Pulmonary artery endothelial cell (primary cell): Measurements from ENCODE around the gene TIAM1. TPM values are rescaled to one million over a fixed set of nuclear protein-coding genes. Genes with fewer than 3 reads are reported as not detected.

Source experiments
- DNase-seq: peaks from one replicate; pipeline ENCODE4 v3.0.0-alpha.2; 2011; ENCODE audit warnings: low read depth, low spot score
- total RNA-seq: library from RNA; depleted of rRNA; stranded (reverse); fragments of >200 nt; gene quantifications from 2 replicates; pipeline ENCODE4 v1.2.3, GENCODE V29; 2014

TIAM1 gene
- total RNA-seq, 1 donor from 2014 or later = under 0.01 TPM

- DNase-seq = no peak
Observed at GRCh38 chr21:31140676-31141075, 203.4 kb downstream of the TIAM1 start.

GRCh38 chr21:31140025-31140424, 204.0 kb downstream of the TIAM1 start:
- DNase-seq = no peak

- DNase-seq = no peak
Observed at GRCh38 chr21:31137960-31138359, 206.1 kb downstream of the TIAM1 start.

GRCh38 chr21:31136891-31137290, 207.2 kb downstream of the TIAM1 start:
- DNase-seq = no peak

- DNase-seq = no peak
Observed at GRCh38 chr21:31135531-31136184, 208.4 kb downstream of the TIAM1 start.

- no peak for DNase-seq
Observed at GRCh38 chr21:31133243-31133830, 210.7 kb downstream of the TIAM1 start.

GRCh38 chr21:31132574-31133242, 211.4 kb downstream of the TIAM1 start:
- DNase-seq = no peak

- DNase-seq = no peak
Observed at GRCh38 chr21:31130821-31131220, 213.2 kb downstream of the TIAM1 start.

GRCh38 chr21:31128234-31128633, 215.8 kb downstream of the TIAM1 start:
- DNase-seq = no peak

GRCh38 chr21:31124010-31124409, 220.1 kb downstream of the TIAM1 start:
- no peak for DNase-seq

- no peak for DNase-seq
Observed at GRCh38 chr21:31119199-31119598, 224.9 kb downstream of the TIAM1 start.

GRCh38 chr21:31117128-31117916, 226.7 kb downstream of the TIAM1 start:
- no peak for DNase-seq

- no peak for DNase-seq
Observed at GRCh38 chr21:31115249-31115648, 228.8 kb downstream of the TIAM1 start.

GRCh38 chr21:31111093-31111492, 233.0 kb downstream of the TIAM1 start:
- no peak for DNase-seq

- DNase-seq = no peak
Observed at GRCh38 chr21:31110430-31110829, 233.6 kb downstream of the TIAM1 start.

- DNase-seq = no peak
Observed at GRCh38 chr21:31107871-31108270, 236.2 kb downstream of the TIAM1 start.

- no peak for DNase-seq
Observed at GRCh38 chr21:31107176-31107785, 236.8 kb downstream of the TIAM1 start.

- DNase-seq = no peak
Observed at GRCh38 chr21:31103571-31104265, 240.3 kb downstream of the TIAM1 start.

- DNase-seq = no peak
Observed at GRCh38 chr21:31103163-31103562, 240.9 kb downstream of the TIAM1 start.

- DNase-seq = no peak
Observed at GRCh38 chr21:31099122-31099521, 244.9 kb downstream of the TIAM1 start.

GRCh38 chr21:31098576-31099005, 245.5 kb downstream of the TIAM1 start:
- DNase-seq = no peak
